HG03469 (cell line): ENCODE measurements around the gene KMT2C.

Experiments
- ATAC-seq: cut with Tn5 transposase; IDR thresholded peaks from one replicate; pipeline ENCODE4 v1.9.1; 2021; ENCODE audit warnings: mild to moderate bottlenecking, moderate library complexity, moderate number of reproducible peaks; ENCODE audit not compliant: unreplicated experiment

KMT2C gene

GRCh38 chr7:152152267-152152666, 283.5 kb downstream of the KMT2C start:
- no peak for ATAC-seq

GRCh38 chr7:152149363-152149762, 286.4 kb downstream of the KMT2C start:
- ATAC-seq: no peak

- ATAC-seq: no peak
Measured at GRCh38 chr7:152148706-152149105, 287.1 kb downstream of the KMT2C start.

- ATAC-seq: no peak
Measured at GRCh38 chr7:152145853-152146466, 289.8 kb downstream of the KMT2C start.

- ATAC-seq: no peak
Measured at GRCh38 chr7:152144557-152145245, 291.1 kb downstream of the KMT2C start.

- no peak for ATAC-seq
Measured at GRCh38 chr7:152142976-152143595, 292.7 kb downstream of the KMT2C start.

GRCh38 chr7:152140560-152140959, 295.2 kb downstream of the KMT2C start:
- ATAC-seq: no peak

- no peak for ATAC-seq
Measured at GRCh38 chr7:152140067-152140466, 295.7 kb downstream of the KMT2C start.

GRCh38 chr7:152137476-152138025, 298.3 kb downstream of the KMT2C start:
- no peak for ATAC-seq

- no peak for ATAC-seq
Measured at GRCh38 chr7:152136686-152137085, 299.1 kb downstream of the KMT2C start.

- no peak for ATAC-seq
Measured at GRCh38 chr7:152133804-152134203, 302.0 kb downstream of the KMT2C start.

GRCh38 chr7:152132812-152133211, 303.0 kb downstream of the KMT2C start:
- ATAC-seq: no peak

GRCh38 chr7:152131981-152132494, 303.8 kb downstream of the KMT2C start:
- no peak for ATAC-seq

- ATAC-seq: no peak
Measured at GRCh38 chr7:152130658-152131590, 304.9 kb downstream of the KMT2C start.

- no peak for ATAC-seq
Measured at GRCh38 chr7:152129682-152130081, 306.1 kb downstream of the KMT2C start.

GRCh38 chr7:152128741-152129461, 306.9 kb downstream of the KMT2C start:
- no peak for ATAC-seq

- no peak for ATAC-seq
Measured at GRCh38 chr7:152128252-152128651, 307.6 kb downstream of the KMT2C start.

GRCh38 chr7:152127229-152127628, 308.6 kb downstream of the KMT2C start:
- ATAC-seq: no peak

- ATAC-seq: no peak
Measured at GRCh38 chr7:152126741-152127140, 309.1 kb downstream of the KMT2C start.

GRCh38 chr7:152122540-152122939, 313.3 kb downstream of the KMT2C start:
- no peak for ATAC-seq
